ENCODE results near the gene CEBPZ.

The CEBPZ gene

GRCh38 chr2:37164757-37165156 lies 66.6 kb downstream of the CEBPZ start:
- Histone ChIP-seq H3F3A (ENCODE audit: low read depth) (no peaks in the 10 kb centered on the region), H3K9ac (ENCODE audit: low read depth, low read length, poor library complexity, severe bottlenecking) (no peak overlapping the region), H3K4me3 (ENCODE audit: low read length, poor library complexity, severe bottlenecking) (no peak overlapping the region), H3K4me1 (ENCODE audit: insufficient read depth, low read length, poor library complexity, severe bottlenecking) (no peaks in the 10 kb centered on the region), H2AFZ (ENCODE audit: low read length) (no peak overlapping the region), H3K9me2 (replicated peaks; ENCODE audit: low read depth, low read length) (no peaks in the 10 kb centered on the region), H3K36me3 (ENCODE audit: insufficient read depth, low read length) (no peaks in the 10 kb centered on the region; the same call in 1 of the 2 replicates), H3K79me2 (ENCODE audit: insufficient read depth, low read length) (no peaks in the 10 kb centered on the region), H3K9me3 (ENCODE audit: insufficient read depth, low read depth, low read length) (peaks cover 6% of the 10 kb centered on the region; the same call in 1 of the 2 replicates), H4K20me1 (ENCODE audit: insufficient read depth, low read length, poor library complexity, severe bottlenecking) (no peaks in the 10 kb centered on the region), H3K27me3 (ENCODE audit: insufficient read depth, low read length, poor library complexity, severe bottlenecking) (no peaks in the 10 kb centered on the region), H3K4me2 (ENCODE audit: low read depth, low read length, poor library complexity, severe bottlenecking) (no peak overlapping the region)
- TF ChIP-seq CTCF (conservative IDR thresholded peaks at IDR 0.05; ENCODE audit: low read length) (no peak), EZH2phosphoT487 (IDR thresholded peaks at IDR 0.05; ENCODE audit: borderline replicate concordance) (no peak)

GRCh38 chr2:37156857-37157714 lies 74.3 kb downstream of the CEBPZ start, which contains the start of gene EIF2AK2:
Gene EIF2AK2, minus strand, starts transcription at chr2:37156980. Its CDS starts 9,174 bp downstream, at chr2:37147806.
- peaks cover 48% of the 10 kb centered on the region for H3K79me2 ChIP-seq (ENCODE audit: insufficient read depth, low read length)
- peaks cover 25% of the 10 kb centered on the region for H3K4me1 ChIP-seq (ENCODE audit: insufficient read depth, low read length, poor library complexity, severe bottlenecking)
- H3K4me3 ChIP-seq (ENCODE audit: low read length, poor library complexity, severe bottlenecking): peak within 1 kb of the TSS; percentile 86
- H3K9me3 ChIP-seq (ENCODE audit: insufficient read depth, low read depth, low read length): no peaks in the 10 kb centered on the region
- peaks cover 10% of the 10 kb centered on the region for H4K20me1 ChIP-seq (ENCODE audit: insufficient read depth, low read length, poor library complexity, severe bottlenecking)
- peak within 1 kb of the TSS; percentile 99 for H3K4me2 ChIP-seq (ENCODE audit: low read depth, low read length, poor library complexity, severe bottlenecking)
- H3K27me3 ChIP-seq (ENCODE audit: insufficient read depth, low read length, poor library complexity, severe bottlenecking): no peaks in the 10 kb centered on the region
- no peaks in the 10 kb centered on the region for H3K9me2 ChIP-seq (replicated peaks; ENCODE audit: low read depth, low read length)
- H3K9ac ChIP-seq (ENCODE audit: low read depth, low read length, poor library complexity, severe bottlenecking): peak within 1 kb of the TSS; percentile 96
- 0 out of 2 replicates have a peak, but pooled peaks cover 3% of the 10 kb centered on the region for H3K36me3 ChIP-seq (ENCODE audit: insufficient read depth, low read length)
- H3F3A ChIP-seq (ENCODE audit: low read depth): no peaks in the 10 kb centered on the region
- H2AFZ ChIP-seq (ENCODE audit: low read length): peak within 1 kb of the TSS; percentile 95
- no peak for TF ChIP-seq EZH2phosphoT487 (IDR thresholded peaks at IDR 0.05; ENCODE audit: borderline replicate concordance)
- no peak for TF ChIP-seq CTCF (conservative IDR thresholded peaks at IDR 0.05; ENCODE audit: low read length)

GRCh38 chr2:37156071-37156856 lies 75.1 kb downstream of the CEBPZ start:
- H3F3A ChIP-seq (ENCODE audit: low read depth): no peaks in the 10 kb centered on the region
- no peak for TF ChIP-seq EZH2phosphoT487 (IDR thresholded peaks at IDR 0.05; ENCODE audit: borderline replicate concordance)
- no peak for TF ChIP-seq CTCF (conservative IDR thresholded peaks at IDR 0.05; ENCODE audit: low read length)
- H3K4me3 ChIP-seq (ENCODE audit: low read length, poor library complexity, severe bottlenecking): peak overlapping the region; percentile 86
- H3K9me3 ChIP-seq (ENCODE audit: insufficient read depth, low read depth, low read length): no peaks in the 10 kb centered on the region
- peaks cover 14% of the 10 kb centered on the region for H4K20me1 ChIP-seq (ENCODE audit: insufficient read depth, low read length, poor library complexity, severe bottlenecking)
- peak overlapping the region; percentile 99 for H3K4me2 ChIP-seq (ENCODE audit: low read depth, low read length, poor library complexity, severe bottlenecking)
- no peaks in the 10 kb centered on the region for H3K27me3 ChIP-seq (ENCODE audit: insufficient read depth, low read length, poor library complexity, severe bottlenecking)
- H3K9me2 ChIP-seq (replicated peaks; ENCODE audit: low read depth, low read length): no peaks in the 10 kb centered on the region
- H2AFZ ChIP-seq (ENCODE audit: low read length): peak overlapping the region; percentile 95
- peaks cover 30% of the 10 kb centered on the region for H3K4me1 ChIP-seq (ENCODE audit: insufficient read depth, low read length, poor library complexity, severe bottlenecking)
- peaks cover 56% of the 10 kb centered on the region for H3K79me2 ChIP-seq (ENCODE audit: insufficient read depth, low read length)
- H3K36me3 ChIP-seq (ENCODE audit: insufficient read depth, low read length): 0 out of 2 replicates have a peak, but pooled peaks cover 3% of the 10 kb centered on the region
- peak overlapping the region; percentile 96 for H3K9ac ChIP-seq (ENCODE audit: low read depth, low read length, poor library complexity, severe bottlenecking)
